Measurements from ENCODE around the gene RPS6KA3. TPM values are rescaled to one million over a fixed set of nuclear protein-coding genes. Genes with fewer than 3 reads are reported as not detected.

Gene RPS6KA3
- polyA plus RNA-seq, 1 of the 3 experiments (the other 2 are of a cell fraction), result 14.3 TPM

DNA sequence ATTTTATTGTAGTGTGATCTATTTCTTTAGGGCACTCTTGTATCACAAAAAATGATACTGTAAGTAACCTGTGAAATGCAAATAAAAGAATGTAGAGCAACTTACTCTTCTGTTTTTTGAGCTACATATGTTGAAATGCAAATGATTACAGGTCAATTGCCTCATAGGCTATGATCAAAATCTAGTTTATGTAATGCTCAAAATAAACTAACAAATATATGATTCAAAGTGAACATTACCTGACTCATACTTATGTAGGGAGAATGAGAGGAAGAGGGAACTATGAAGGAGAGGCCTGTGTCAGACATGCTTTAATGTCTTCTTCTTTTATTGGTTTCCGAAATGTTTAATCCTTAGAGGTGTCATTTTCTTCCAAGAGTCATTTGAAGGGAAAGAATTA, 5.0 kb upstream of the RPS6KA3 start (continued):
- no peak for TF ChIP-seq TCF12 (IDR thresholded peaks at IDR 0.05)
- TF ChIP-seq CHD2 (IDR thresholded peaks at IDR 0.05; ENCODE audit: low read length, partially characterized antibody), result no peak

DNA sequence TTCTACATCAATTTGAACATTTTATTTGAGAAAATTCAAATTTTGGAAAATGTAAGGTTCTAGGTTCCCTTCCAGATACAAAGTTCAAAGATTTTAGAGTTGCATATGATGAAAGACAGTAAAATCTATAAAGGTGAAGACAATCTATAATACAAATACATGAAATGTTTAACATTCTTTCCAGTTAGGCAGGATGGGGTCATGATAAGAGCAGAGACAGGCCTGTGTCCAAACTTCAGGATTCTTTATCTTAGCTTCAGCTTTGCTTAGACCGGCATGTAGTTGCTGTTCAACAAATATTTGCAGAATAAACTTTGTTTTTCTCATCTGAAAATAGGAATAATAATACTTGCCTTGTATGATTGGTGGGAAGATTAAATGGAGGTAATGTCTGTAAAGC, 4.5 kb upstream of the RPS6KA3 start:
- 33% methylated on average over 1 of the region's 1 CpG for WGBS (ENCODE audit: low lambda C conversion rate)
- peaks cover 4% of the 10 kb centered on the region for H3F3A ChIP-seq (replicated peaks; ENCODE audit: insufficient read depth)
- H3K4me3 ChIP-seq (ENCODE audit: low read depth in 2 of 2, low read length in 1 of 2), result no peak overlapping the region
- H3K36me3 ChIP-seq (replicated peaks in 1 of 2; ENCODE audit: control insufficient read depth in 1 of 2, insufficient read depth in 2 of 2, low read length in 1 of 2), result no peaks in the 10 kb centered on the region
- H3K27me3 ChIP-seq (ENCODE audit: insufficient read depth), result no peaks in the 10 kb centered on the region; the same call in 1 of the 2 replicates
- no peak for DNase-seq
- POLR2A ChIA-PET, result no interaction called here
- H2AFZ ChIP-seq (ENCODE audit: low read depth), result no peak overlapping the region
- no peaks in the 10 kb centered on the region for H3K9me2 ChIP-seq
- no peak overlapping the region for H3K27ac ChIP-seq (ENCODE audit: low read depth in 2 of 2, low read length in 1 of 2)
- CTCF ChIA-PET, result no interaction called here
- no peak overlapping the region for H3K4me2 ChIP-seq
- peaks cover 1% of the 10 kb centered on the region; the same call in 1 of the 2 replicates for H3K79me2 ChIP-seq (ENCODE audit: insufficient read depth)
- TF ChIP-seq YY1 (IDR thresholded peaks at IDR 0.05; ENCODE audit: low read depth) (no peak), NRF1 (IDR thresholded peaks at IDR 0.05; ENCODE audit: low read depth, low read length) (no peak), TAF1 (IDR thresholded peaks at IDR 0.05; ENCODE audit: borderline replicate concordance, low read depth, low read length) (no peak), FOSL2 (IDR thresholded peaks at IDR 0.05; ENCODE audit: borderline replicate concordance, low read depth) (no peak), RXRA (IDR thresholded peaks at IDR 0.05; ENCODE audit: borderline replicate concordance, low read depth) (no peak), POLR2AphosphoS5 (IDR thresholded peaks at IDR 0.05; ENCODE audit: low read depth, low read length) (no peak), NFIC (IDR thresholded peaks at IDR 0.05; ENCODE audit: borderline replicate concordance) (no peak), GATA2 (CRISPR knock-in tag; IDR thresholded peaks at IDR 0.05) (no peak), RCOR1 (IDR thresholded peaks at IDR 0.05; ENCODE audit: low read length) (no peak), RFX5 (IDR thresholded peaks at IDR 0.05; ENCODE audit: low read length) (no peak), JUND (IDR thresholded peaks at IDR 0.05) (no peak), GABPA (IDR thresholded peaks at IDR 0.05; ENCODE audit: low read depth) (no peak), RAD21 (IDR thresholded peaks at IDR 0.05; ENCODE audit: low read length) (no peak)
- TF ChIP-seq, protein P1, sequence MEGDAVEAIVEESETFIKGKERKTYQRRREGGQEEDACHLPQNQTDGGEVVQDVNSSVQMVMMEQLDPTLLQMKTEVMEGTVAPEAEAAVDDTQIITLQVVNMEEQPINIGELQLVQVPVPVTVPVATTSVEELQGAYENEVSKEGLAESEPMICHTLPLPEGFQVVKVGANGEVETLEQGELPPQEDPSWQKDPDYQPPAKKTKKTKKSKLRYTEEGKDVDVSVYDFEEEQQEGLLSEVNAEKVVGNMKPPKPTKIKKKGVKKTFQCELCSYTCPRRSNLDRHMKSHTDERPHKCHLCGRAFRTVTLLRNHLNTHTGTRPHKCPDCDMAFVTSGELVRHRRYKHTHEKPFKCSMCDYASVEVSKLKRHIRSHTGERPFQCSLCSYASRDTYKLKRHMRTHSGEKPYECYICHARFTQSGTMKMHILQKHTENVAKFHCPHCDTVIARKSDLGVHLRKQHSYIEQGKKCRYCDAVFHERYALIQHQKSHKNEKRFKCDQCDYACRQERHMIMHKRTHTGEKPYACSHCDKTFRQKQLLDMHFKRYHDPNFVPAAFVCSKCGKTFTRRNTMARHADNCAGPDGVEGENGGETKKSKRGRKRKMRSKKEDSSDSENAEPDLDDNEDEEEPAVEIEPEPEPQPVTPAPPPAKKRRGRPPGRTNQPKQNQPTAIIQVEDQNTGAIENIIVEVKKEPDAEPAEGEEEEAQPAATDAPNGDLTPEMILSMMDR (IDR thresholded peaks at IDR 0.05), result no peak
- TF ChIP-seq, protein P2, sequence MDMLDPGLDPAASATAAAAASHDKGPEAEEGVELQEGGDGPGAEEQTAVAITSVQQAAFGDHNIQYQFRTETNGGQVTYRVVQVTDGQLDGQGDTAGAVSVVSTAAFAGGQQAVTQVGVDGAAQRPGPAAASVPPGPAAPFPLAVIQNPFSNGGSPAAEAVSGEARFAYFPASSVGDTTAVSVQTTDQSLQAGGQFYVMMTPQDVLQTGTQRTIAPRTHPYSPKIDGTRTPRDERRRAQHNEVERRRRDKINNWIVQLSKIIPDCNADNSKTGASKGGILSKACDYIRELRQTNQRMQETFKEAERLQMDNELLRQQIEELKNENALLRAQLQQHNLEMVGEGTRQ (IDR thresholded peaks at IDR 0.05; ENCODE audit: borderline replicate concordance, low read depth, low read length), result no peak
- TF ChIP-seq, protein P3, sequence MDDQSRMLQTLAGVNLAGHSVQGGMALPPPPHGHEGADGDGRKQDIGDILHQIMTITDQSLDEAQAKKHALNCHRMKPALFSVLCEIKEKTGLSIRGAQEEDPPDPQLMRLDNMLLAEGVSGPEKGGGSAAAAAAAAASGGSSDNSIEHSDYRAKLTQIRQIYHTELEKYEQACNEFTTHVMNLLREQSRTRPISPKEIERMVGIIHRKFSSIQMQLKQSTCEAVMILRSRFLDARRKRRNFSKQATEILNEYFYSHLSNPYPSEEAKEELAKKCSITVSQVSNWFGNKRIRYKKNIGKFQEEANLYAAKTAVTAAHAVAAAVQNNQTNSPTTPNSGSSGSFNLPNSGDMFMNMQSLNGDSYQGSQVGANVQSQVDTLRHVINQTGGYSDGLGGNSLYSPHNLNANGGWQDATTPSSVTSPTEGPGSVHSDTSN (IDR thresholded peaks at IDR 0.05), result no peak
- TF ChIP-seq, protein P4, sequence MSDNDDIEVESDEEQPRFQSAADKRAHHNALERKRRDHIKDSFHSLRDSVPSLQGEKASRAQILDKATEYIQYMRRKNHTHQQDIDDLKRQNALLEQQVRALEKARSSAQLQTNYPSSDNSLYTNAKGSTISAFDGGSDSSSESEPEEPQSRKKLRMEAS (IDR thresholded peaks at IDR 0.05; ENCODE audit: low read depth), result no peak
- TF ChIP-seq, protein P5, sequence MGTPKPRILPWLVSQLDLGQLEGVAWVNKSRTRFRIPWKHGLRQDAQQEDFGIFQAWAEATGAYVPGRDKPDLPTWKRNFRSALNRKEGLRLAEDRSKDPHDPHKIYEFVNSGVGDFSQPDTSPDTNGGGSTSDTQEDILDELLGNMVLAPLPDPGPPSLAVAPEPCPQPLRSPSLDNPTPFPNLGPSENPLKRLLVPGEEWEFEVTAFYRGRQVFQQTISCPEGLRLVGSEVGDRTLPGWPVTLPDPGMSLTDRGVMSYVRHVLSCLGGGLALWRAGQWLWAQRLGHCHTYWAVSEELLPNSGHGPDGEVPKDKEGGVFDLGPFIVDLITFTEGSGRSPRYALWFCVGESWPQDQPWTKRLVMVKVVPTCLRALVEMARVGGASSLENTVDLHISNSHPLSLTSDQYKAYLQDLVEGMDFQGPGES (IDR thresholded peaks at IDR 0.05; ENCODE audit: low read depth, low read length), result no peak
- H3K9me3 ChIP-seq, result no peaks in the 10 kb centered on the region
- no peaks in the 10 kb centered on the region for H4K20me1 ChIP-seq (ENCODE audit: insufficient read depth)
- no peaks in the 10 kb centered on the region; a peak in 1 of 4 replicates for H3K4me1 ChIP-seq (ENCODE audit: control insufficient read depth in 1 of 2, insufficient read depth in 2 of 2, low read depth in 1 of 2, low read length in 1 of 2)
- H3K9ac ChIP-seq, result no peak overlapping the region

Data from SK-N-SH (cell line).